Measurements from ENCODE around the gene SLN.

Gene SLN

DNA sequence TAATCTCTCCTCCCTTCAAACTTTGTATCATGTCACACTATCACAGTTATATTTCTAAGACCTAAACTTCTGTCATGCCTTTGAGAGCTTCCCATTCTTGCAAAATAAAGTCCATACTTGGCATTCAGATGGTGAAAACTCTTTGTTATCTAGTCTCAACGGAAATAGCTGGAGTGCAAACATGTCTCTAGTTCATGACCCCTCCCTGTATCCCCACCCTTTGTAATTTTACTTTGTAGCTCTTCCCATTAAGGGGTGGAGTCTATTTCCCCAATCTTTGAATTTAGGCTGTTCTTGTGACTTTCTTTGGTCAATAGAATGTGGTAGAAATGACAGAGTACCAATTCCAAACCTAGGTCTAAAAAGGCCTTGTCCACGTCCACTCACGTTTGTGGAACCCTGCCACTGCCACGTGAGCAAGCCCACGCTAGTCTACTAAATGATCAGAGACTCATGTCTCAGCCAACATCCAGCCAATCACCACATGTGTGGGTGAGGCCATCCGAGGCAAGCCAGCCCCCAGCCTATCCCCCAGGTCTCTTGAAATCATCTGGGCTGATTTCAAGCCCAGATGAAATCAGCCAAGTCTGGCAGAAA is 23.4 kb downstream of the SLN start:
- in situ Hi-C loops (cut with HindIII; ENCODE audit: low sequenced_read_pairs): no loop called here

DNA sequence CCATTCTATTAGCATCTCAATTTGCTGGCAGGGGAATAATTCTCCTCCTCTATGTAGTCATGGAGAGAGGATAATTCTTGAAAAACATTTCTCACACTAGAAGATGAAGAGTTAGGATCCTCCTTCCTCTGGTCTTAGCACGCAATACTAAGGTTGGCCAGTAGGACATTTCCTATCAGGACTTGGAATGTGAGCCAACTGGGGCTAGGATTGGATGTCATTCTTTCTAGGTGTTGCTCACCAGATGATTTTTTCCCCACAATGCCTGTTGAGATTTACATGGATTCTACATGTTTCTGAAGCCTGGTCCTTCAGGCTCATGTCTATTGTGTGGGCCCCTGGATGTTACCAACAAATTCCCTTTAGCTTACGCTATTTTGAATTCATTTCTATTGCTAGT is 28.0 kb downstream of the SLN start:
- in situ Hi-C loops (cut with HindIII; ENCODE audit: low sequenced_read_pairs): loop anchor here (5.0 kb wide), 1 partner anchor 107 kb away; no protein-coding TSS in a partner anchor

DNA sequence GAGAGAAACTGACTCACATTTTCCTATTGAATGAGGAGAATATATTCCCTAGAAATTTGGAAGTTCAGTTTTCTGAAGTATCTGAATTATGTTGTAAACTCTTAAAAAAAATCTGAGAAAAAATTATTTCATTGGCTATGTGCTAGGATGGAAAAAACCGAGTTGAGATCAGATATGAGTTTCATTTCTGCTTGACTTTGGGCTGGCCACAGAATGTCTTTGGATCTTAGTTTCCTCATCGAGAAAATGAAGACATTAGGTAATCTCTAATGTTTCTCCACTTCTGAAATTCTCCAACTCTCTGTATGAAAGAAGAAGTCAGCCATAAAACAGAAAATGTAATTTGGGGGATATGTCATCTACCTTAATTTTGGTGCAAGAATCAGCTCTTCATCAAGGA is 28.8 kb downstream of the SLN start:
- in situ Hi-C loops (cut with HindIII; ENCODE audit: low sequenced_read_pairs): loop anchor here (5.0 kb wide), 1 partner anchor 106 kb away; no protein-coding TSS in a partner anchor

DNA sequence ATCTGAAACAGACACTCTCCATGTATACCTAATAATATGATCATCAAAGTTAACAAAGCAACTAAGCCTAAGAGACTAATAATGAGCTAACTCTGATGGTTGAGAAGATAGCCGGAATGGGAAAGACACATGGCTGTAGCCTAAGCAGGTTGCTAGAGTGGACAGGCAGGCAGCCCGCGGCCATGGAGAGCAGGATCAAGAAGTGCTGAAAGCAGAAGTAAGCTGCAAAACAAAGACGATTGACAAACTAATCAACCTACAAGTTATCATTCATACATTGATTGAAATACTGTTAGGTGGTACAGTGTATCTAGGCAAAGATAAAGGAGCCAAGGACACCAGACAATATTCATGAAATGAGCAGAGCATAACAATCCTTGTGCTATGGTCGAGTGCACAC is 29.3 kb downstream of the SLN start:
- in situ Hi-C loops (cut with HindIII; ENCODE audit: low sequenced_read_pairs): loop anchor here (5.0 kb wide), 1 partner anchor 105 kb away; no protein-coding TSS in a partner anchor

DNA sequence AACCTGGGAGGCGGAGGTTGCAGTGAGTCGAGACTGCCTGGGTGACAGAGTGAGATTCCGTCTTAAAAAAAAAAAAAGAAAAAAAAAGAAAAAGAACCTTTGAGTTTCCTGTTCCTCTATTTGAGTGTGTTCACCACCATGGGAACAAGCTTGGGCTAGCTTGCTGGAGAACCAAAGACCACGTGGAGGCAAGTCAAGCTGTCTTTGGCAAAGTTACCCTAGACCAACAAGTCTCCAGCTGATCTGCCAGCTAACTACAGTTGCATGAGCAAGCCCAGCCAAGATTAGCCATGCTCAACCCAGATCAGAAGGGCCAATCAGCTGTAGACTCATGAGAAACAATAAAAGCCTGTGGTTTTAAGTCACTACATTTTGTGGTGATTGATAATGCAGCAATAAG is 29.7 kb downstream of the SLN start:
- in situ Hi-C loops (cut with HindIII; ENCODE audit: low sequenced_read_pairs): loop anchor here (5.0 kb wide), 1 partner anchor 105 kb away; no protein-coding TSS in a partner anchor

DNA sequence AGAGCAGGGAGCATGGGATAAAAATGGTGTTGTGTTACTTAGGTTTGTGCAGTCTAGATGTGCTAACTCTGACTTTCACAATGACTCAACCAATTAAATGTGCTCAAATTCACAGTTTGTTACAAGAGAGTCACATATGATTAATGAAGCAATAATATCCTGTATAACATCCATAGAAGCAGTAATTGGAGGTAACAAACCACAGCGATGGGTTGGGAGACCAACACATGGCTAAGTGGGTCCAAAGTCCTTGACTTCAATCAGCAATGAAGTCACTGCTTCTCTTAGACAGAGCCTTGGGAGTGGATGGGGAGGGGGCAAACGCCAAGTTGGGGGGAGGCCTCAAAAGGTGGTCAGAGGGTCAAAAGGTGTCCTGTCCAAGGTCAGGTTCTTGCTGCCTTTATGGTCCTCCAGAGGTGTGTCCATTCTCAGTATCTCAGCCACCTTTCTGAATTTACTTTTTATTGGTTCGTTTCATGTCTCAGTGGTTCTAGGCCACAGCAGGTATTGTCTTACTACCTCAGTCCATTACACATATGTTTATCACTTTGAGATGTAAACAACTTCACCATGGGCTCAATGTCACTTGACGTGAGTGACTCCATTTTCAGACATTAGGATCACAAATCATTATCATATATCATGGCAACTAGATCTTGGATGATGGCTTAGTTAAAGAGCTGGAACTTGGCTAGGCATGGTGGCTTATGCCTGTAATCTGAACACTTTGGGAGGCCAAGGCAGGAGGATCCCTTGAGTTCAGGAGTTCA is 32.4 kb downstream of the SLN start:
- in situ Hi-C loops (cut with HindIII; ENCODE audit: low sequenced_read_pairs): loop anchor here (5.0 kb wide), 1 partner anchor 102 kb away; no protein-coding TSS in a partner anchor

DNA sequence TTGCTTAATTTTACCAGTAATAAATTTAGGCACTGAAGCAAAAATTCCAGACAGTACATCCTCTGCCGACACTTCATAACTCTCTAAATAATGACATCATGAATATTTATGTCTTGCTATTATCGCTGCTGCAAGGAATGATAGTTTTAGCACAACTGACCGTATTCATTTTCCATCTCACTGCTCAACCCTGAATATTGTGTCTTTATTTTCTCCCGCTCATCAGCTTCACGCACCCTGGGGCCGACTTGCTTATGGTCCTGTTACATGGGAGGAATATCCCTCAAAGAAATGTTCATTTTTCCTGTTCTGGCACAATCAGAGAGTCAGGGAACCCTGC is 33.3 kb downstream of the SLN start:
- in situ Hi-C loops (cut with HindIII; ENCODE audit: low sequenced_read_pairs): no loop called here

DNA sequence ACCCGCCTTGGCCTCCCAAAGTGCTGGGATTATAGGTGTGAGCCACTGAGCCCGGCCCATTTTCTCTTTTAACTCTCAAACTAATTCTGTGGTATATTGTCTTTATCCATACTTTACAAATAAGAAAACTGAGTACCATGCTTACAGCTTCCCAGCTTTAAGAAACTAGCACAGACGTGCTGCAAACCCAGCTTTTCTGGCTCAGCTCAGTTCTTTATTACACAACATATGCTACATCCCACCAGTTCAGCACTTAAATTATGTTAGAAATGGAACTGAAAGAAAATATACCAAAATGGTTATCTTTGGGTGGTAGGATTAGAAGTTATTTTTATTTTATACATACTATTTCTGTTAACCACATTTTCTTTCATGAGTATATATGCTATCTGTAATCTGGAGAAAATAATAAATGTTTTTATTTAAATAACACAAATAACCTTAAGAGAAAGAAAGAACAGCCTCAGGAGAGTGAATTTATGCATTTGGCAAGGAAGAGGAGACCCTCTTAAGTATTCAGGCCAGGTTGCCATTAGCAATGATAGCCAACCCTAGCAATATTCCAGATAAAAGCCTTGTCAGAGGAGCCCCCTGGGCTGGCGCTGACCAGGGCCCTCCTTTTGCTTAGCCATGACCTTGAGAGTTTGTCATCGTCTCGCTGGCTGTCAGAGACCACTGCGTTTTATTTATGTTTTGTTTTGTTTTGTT is 33.8 kb downstream of the SLN start:
- in situ Hi-C loops (cut with HindIII; ENCODE audit: low sequenced_read_pairs): no loop called here

DNA sequence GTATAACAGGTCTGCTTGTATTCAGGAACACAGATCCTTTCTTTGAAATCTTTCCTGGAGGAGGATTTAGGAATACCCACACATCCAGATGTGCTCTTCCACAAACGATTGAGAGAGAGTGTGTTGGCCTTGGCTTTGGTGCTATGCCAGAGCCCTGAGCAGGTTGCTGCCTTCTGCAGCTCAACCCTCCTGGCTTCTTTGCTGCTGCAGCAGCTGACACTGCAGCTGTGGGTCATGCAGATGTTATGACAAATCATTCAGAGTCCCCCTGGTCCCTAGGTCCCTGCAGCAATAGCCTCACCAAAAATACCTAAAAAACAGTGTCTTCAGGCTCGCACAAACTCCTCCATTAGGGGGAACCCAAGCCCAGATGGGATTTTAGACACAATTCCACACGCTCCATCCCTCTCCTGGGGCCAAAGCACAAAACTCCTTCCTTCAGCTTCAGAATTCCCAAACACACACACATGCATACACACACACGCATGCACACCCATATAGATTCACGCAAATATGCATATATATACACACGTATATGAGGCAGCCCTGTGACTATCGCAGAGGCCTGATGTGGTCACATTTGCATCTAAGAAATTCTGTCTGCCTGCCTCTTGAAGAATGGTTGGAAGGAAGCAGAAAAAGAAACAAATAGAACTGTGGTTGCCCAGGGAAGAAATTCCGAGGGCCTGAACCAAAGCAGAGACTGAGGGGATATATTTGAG is 35.4 kb downstream of the SLN start:
- in situ Hi-C loops (cut with HindIII; ENCODE audit: low sequenced_read_pairs): no loop called here

DNA sequence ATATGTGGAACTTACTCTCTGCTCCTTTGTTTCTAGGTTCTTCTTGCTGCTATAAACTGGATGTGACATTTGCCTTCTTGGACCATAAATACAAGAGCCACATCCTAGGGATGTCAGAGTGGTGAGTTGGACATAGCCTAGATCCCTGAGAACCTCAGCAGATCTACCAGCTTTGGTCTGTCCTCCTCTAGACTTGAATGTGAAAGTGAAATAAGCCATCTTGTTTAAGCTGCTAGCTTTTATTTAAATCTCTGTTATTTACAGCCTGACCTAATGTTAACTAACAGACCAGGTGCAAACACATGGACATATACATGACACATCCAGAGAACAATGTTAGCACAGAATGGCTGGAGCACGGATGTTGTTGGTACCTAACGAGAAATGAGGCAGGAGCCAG is 36.0 kb downstream of the SLN start:
- in situ Hi-C loops (cut with HindIII; ENCODE audit: low sequenced_read_pairs): no loop called here

DNA sequence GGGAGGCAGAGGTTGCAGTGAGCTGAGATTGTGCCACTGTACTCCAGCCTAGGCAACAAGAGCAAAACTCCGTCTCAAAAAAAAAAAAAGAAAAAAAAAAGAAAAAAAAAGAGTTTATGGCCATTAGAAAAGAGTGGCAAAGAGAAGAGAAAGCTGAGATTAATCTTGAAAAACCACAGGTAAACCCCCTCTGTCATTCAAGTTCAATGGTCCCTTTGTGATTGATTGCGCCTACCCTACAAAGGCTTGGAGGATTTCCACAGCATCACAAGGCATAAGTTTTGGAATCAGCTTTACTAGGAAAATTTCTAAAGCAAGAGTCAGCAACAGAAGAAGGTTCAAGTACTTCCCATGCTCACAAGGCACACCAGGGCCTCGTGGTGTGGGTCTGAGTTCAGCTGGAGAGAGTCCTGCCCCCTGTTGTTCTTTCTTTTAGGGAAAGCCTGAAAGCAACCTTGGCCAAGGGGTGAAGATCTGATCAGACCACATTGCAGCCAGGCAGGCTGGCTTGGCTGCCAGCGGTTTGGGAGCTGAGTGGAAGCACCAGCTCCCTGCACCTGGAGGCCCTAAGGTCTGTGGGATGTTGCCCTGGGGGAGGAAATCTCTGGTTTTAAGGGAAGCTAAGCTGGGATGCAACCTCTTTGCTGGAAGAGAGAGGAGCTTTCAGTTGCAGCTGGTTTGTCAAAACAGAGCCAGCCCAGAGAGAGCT is 41.8 kb downstream of the SLN start:
- in situ Hi-C loops (cut with HindIII; ENCODE audit: low sequenced_read_pairs): no loop called here

DNA sequence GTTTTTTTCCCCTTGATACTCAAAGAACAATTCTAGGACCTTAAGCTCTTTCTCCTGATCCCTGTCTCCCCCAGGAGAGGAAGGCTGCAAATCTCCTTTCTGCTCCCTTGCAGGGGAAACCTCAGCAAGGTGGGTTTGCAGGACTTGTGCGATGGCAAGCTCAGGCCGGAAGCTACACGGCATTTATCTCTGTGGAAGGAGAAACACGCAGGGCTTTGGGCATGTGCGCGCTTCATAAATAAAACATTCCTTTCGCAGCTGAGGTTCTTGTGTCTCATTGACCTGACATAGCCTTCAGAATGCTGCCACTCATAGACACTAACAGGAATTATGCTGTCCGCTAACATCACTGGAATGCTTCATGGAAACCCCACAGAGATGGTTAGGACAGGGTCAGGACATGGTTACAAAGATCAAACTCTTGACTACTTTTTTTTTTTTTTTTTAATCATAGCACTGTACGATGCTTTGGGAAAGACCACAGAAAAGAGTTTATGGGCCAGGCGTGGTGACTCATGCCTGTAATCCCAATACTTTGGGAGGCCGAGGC is 42.6 kb downstream of the SLN start:
- in situ Hi-C loops (cut with HindIII; ENCODE audit: low sequenced_read_pairs): no loop called here

DNA sequence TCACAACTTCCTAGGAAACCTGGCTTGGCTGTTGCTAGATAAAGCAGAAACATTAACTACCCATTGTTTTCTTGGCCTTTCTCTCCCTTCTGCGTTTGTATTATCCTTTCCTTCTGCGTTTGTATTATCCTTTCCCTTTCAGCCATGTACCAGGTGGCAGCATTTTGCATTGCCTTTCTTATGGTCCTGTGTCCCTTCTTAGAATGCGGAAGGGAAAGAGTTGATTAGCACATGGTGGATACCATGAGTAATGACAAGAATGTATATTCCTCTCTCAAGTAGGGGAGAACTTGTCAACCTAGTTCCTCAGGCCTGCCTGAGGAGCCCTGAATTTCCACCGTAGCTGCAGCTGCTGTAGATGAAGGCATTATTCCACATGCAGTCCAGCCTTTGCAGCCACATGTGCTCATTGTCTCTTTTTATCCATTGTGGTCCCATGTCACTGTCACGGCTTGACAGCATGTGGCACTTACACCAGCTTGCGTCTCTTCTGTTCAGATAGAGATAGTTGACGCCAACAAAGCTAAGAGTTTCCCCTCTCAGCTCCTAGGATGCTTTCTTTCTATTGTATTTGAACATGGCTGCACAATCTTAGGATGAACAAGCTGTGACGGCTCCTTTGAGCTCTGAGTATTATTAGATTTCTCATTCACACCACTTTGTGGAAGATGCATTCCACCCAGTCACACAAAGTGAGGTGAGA is 44.8 kb downstream of the SLN start:
- in situ Hi-C loops (cut with HindIII; ENCODE audit: low sequenced_read_pairs): no loop called here

DNA sequence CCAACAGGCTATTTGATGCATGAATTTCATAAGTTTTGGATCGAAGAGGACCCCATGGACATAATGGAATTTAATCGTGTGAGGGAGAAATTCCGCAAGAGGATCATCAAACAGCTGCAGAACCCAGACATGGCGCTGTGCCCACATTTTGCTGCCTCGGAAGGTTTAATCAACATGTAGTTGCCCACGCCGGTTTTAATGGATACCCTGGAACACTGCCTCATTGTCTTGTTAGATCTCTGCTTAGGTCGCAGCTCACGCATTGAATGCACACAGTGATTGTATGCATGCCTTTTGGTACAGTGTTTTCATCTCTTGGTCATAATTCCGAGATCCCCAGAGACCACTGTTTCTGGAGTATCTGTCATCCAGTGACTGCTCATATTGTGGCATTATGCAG is 46.8 kb downstream of the SLN start:
- in situ Hi-C loops (cut with HindIII; ENCODE audit: low sequenced_read_pairs): no loop called here

DNA sequence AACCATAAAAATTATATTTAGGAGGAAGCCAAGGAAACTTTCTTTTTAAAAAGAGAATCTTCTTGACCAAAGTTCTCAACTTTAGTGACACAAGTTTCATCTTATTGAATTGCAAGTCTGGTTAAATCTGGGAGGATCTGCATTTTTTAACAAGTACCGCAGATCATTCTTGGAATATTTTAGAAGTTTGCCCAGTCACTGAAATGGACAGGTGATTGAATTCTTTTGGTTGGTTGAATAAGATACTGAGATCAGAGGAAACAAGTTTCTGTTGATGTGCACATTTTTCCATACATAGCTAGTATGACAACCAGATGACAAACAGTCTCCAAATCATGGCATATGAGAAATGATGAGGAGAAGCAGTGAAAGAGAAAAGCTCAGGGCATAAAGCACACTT is 50.2 kb downstream of the SLN start:
- in situ Hi-C loops (cut with HindIII; ENCODE audit: low sequenced_read_pairs): no loop called here

DNA sequence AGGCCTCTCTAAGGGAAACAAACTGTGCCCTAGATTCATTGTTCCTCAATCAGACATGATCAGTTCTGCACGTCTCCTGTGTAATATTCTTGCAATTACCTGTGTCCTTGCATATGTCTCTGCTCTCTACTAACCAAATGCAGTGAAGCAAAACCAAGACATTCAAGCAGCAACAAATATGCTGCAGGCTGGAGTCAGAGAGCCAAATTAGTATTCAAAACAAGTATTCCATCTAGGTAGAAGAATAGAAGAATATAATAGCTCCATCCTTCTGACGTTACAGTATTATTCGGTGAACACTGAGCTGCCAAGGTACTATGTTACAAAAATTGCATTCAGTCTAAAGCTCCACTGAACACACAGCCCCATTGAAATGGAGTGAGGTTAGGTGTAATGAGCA is 51.8 kb downstream of the SLN start:
- in situ Hi-C loops (cut with HindIII; ENCODE audit: low sequenced_read_pairs): no loop called here

DNA sequence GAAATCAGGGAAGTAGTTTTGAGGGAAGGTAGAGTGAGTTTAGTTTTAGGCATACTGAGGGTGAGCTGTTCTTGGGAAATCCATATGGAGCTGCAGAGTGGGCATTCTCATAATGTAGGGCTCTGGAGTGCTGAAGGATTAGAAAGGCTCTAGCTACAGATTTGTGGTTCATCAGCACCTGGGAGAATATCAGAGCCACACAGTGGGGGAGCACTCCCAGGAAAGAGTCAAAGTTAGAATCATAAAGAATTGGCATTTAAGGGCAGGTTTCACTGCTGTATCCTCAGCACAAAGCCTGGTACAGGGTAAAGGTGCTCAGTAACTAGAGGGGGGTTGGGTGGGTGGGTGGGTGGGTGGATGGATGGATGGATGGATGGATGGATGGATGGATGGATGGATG is 52.5 kb downstream of the SLN start:
- in situ Hi-C loops (cut with HindIII; ENCODE audit: low sequenced_read_pairs): no loop called here

Data from endothelial cell of hepatic sinusoid (primary cell).